Fibroblast of lung (primary cell): Measurements from ENCODE around the gene DRGX. TPM values are rescaled to one million over a fixed set of nuclear protein-coding genes. Genes with fewer than 3 reads are reported as not detected.

Source experiments
- DNase-seq, 2 donors: peaks; one replicate each; pipeline versions ENCODE4 v3.0.0 to v3.0.0-alpha.2; 2010; ENCODE audit warnings: low read depth in 2 of 2
- H2AFZ ChIP-seq: 2 replicates; pipeline ENCODE4 v1.5.1; 2012; ENCODE audit warnings: low read length, control low read depth, inconsistent platforms
- H3K27ac ChIP-seq: 2 replicates; pipeline ENCODE4 v1.5.1; 2011; ENCODE audit warnings: low read length, control low read depth; ENCODE audit not compliant: insufficient read depth
- H3K27me3 ChIP-seq: 2 replicates; pipeline ENCODE4 v1.5.1; 2011; ENCODE audit warnings: mild to moderate bottlenecking, low read length; ENCODE audit not compliant: control insufficient read depth, insufficient read depth
- H3K36me3 ChIP-seq: 2 replicates; pipeline ENCODE4 v1.5.1; 2011; ENCODE audit warnings: low read length; ENCODE audit not compliant: control insufficient read depth, insufficient read depth
- H3K4me1 ChIP-seq: 2 replicates; pipeline ENCODE4 v1.5.1; 2011; ENCODE audit warnings: low read length; ENCODE audit not compliant: control insufficient read depth, insufficient read depth; ENCODE audit errors: extremely low read depth
- H3K4me2 ChIP-seq: 2 replicates; pipeline ENCODE4 v1.5.1; 2011; ENCODE audit warnings: low read length, control low read depth; ENCODE audit not compliant: insufficient read depth; ENCODE audit errors: extremely low read depth
- H3K4me3 ChIP-seq, 4 experiments: fragments of 200-600 bp in 1 of 4; sonication (generic) in 1 of 4; replicated peaks in 1 of 4; 2 replicates each; pipeline ENCODE4 v1.5.1; 2011 to 2016; ENCODE audit warnings: low read length in 4 of 4, low read depth in 3 of 4, mild to moderate bottlenecking in 3 of 4, control low read depth in 2 of 4, inconsistent platforms in 1 of 4, mixed read lengths in 1 of 4; ENCODE audit not compliant: insufficient read depth in 1 of 4; ENCODE audit errors: control extremely low read depth in 1 of 4
- H3K79me2 ChIP-seq: 2 replicates; pipeline ENCODE4 v1.5.1; 2012; ENCODE audit warnings: mild to moderate bottlenecking, low read length, inconsistent platforms; ENCODE audit not compliant: control insufficient read depth, insufficient read depth
- H3K9ac ChIP-seq: 2 replicates; pipeline ENCODE4 v1.5.1; 2011; ENCODE audit warnings: mild to moderate bottlenecking, low read length, control low read depth; ENCODE audit not compliant: insufficient read depth
- H3K9me3 ChIP-seq: 2 replicates; pipeline ENCODE4 v1.5.1; 2012; ENCODE audit warnings: low read depth, low read length; ENCODE audit not compliant: control insufficient read depth, insufficient read depth
- H4K20me1 ChIP-seq: 2 replicates; pipeline ENCODE4 v1.5.1; 2011; ENCODE audit warnings: low read length; ENCODE audit not compliant: control insufficient read depth, insufficient read depth; ENCODE audit errors: extremely low read depth
- CTCF ChIP-seq, 2 donors: IDR thresholded peaks in 1 of 2; conservative IDR thresholded peaks in 1 of 2; 1 replicate in 1 of 2; 2 replicates in 1 of 2; pipeline ENCODE4 v1.5.1; 2011 to 2012; ENCODE audit warnings: low read length in 2 of 2, control low read depth in 1 of 2, inconsistent platforms in 1 of 2, low read depth in 1 of 2, mild to moderate bottlenecking in 1 of 2
- EZH2 ChIP-seq: IDR thresholded peaks from 2 replicates; pipeline ENCODE4 v1.5.1; 2012; ENCODE audit warnings: low read length, control low read depth, mild to moderate bottlenecking; ENCODE audit errors: missing control alignments
- polyA plus RNA-seq, 2 donors: library from polyadenylated mRNA; depleted of rRNA in 1 of 2; stranded (reverse) in 1 of 2; unstranded in 1 of 2; fragments of >200 nt; gene quantifications; 2 replicates each; pipeline ENCODE4 v1.2.1, GENCODE V29; 2011 to 2012; ENCODE audit warnings: missing spikeins in 1 of 2
- total RNA-seq: library from RNA; depleted of rRNA; stranded (reverse); fragments of >200 nt; gene quantifications from 2 replicates; pipeline ENCODE4 v1.2.1, GENCODE V29; 2014

Gene DRGX
- total and polyA plus RNA-seq, 2 donors (not counting 1 experiment from before 2014, with no cell fraction given): 0.11 TPM; not detected in 1

- no peaks in the 10 kb centered on the region for H3K27me3 ChIP-seq
- H3K36me3 ChIP-seq: no peaks in the 10 kb centered on the region
- no peaks in the 10 kb centered on the region for H3K4me1 ChIP-seq
- no peak for TF ChIP-seq CTCF (conservative IDR thresholded peaks at IDR 0.05 in 1 of 2, IDR thresholded peaks at IDR 0.05 in 1 of 2; ENCODE audit: low read depth in 1 of 2, low read length in 2 of 2)
- TF ChIP-seq EZH2: no peak
- no peak overlapping the region for H2AFZ ChIP-seq
- no peak overlapping the region for H3K27ac ChIP-seq
- no peak for DNase-seq
- H3K79me2 ChIP-seq: no peaks in the 10 kb centered on the region
- H3K9me3 ChIP-seq: no peaks in the 10 kb centered on the region
- H3K9ac ChIP-seq: no peak overlapping the region
- no peak overlapping the region for H3K4me3 ChIP-seq
- no peaks in the 10 kb centered on the region for H4K20me1 ChIP-seq
- H3K4me2 ChIP-seq: no peak overlapping the region
Measured at GRCh38 chr10:49371967-49372366, 23.9 kb downstream of the DRGX start.

GRCh38 chr10:49370326-49371100, 25.4 kb downstream of the DRGX start:
- TF ChIP-seq CTCF (conservative IDR thresholded peaks at IDR 0.05 in 1 of 2, IDR thresholded peaks at IDR 0.05 in 1 of 2; ENCODE audit: low read depth in 1 of 2, low read length in 2 of 2): no peak
- no peak for TF ChIP-seq EZH2
- H2AFZ ChIP-seq: no peak overlapping the region

GRCh38 chr10:49369216-49370162, 26.4 kb downstream of the DRGX start:
- no peaks in the 10 kb centered on the region for H3K27me3 ChIP-seq
- TF ChIP-seq CTCF (conservative IDR thresholded peaks at IDR 0.05 in 1 of 2, IDR thresholded peaks at IDR 0.05 in 1 of 2; ENCODE audit: low read depth in 1 of 2, low read length in 2 of 2): no peak
- no peak for TF ChIP-seq EZH2
- no peaks in the 10 kb centered on the region for H3K79me2 ChIP-seq
- H3K9ac ChIP-seq: no peak overlapping the region
- H3K4me2 ChIP-seq: no peak overlapping the region
- peak in 1 of 2 donors; percentile 81 for DNase-seq
- H3K9me3 ChIP-seq: no peaks in the 10 kb centered on the region
- H3K4me1 ChIP-seq: no peaks in the 10 kb centered on the region
- no peak overlapping the region for H3K27ac ChIP-seq
- H3K36me3 ChIP-seq: no peaks in the 10 kb centered on the region
- no peak overlapping the region for H3K4me3 ChIP-seq
- H4K20me1 ChIP-seq: no peaks in the 10 kb centered on the region
- no peak overlapping the region for H2AFZ ChIP-seq

More at GRCh38 chr10:49370326-49371100, 25.4 kb downstream of the DRGX start:
- H3K4me3 ChIP-seq: no peak overlapping the region
- no peak overlapping the region for H3K9ac ChIP-seq
- no peaks in the 10 kb centered on the region for H3K79me2 ChIP-seq
- H4K20me1 ChIP-seq: no peaks in the 10 kb centered on the region
- H3K27me3 ChIP-seq: no peaks in the 10 kb centered on the region
- H3K27ac ChIP-seq: no peak overlapping the region
- H3K36me3 ChIP-seq: no peaks in the 10 kb centered on the region
- no peak overlapping the region for H3K4me2 ChIP-seq
- H3K9me3 ChIP-seq: no peaks in the 10 kb centered on the region
- DNase-seq: no peak
- no peaks in the 10 kb centered on the region for H3K4me1 ChIP-seq
